HL-60/S4 treated with phorbol 12-myristate 13-acetate at 8.2 ng/mL for 4 days and 3 days (cell line): ENCODE results near the gene XRN1.
"Not testable (repeated sequence)": the region's sequence is repeated elsewhere in the genome, so short reads cannot be mapped to it uniquely, and the experiment has no call there.

Source experiments
- in situ Hi-C: fragments of 300-500 bp; cut with MboI; formaldehyde crosslinking; loops from 2 replicates; pipeline ENCODE4 v1.15.0; 2022; ENCODE audit warnings: low sequenced_read_pairs

Gene XRN1

DNA sequence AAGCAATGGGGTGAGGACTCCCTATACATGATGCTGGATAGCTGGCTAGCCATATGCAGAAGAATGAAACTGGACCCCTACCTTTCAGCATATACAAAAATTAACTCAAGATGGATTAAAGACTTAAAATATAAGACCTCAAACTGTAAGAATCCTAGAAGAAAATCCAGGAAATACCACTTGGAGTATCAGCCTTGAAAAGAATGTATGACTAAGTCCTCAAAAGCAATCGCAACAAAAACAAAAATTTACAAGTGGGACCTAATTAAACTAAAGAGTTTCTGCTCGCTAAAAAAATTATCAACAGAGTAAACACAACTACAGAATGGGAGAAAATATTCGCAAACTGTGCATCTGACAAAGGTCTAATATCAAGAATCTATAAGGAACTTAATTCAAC lies 94.3 kb downstream of the XRN1 start:
- in situ Hi-C loops, result no loop called here

GRCh38 chr3:142352698-142353097 lies 95.1 kb downstream of the XRN1 start:
- in situ Hi-C loops, result not testable (repeated sequence)

DNA sequence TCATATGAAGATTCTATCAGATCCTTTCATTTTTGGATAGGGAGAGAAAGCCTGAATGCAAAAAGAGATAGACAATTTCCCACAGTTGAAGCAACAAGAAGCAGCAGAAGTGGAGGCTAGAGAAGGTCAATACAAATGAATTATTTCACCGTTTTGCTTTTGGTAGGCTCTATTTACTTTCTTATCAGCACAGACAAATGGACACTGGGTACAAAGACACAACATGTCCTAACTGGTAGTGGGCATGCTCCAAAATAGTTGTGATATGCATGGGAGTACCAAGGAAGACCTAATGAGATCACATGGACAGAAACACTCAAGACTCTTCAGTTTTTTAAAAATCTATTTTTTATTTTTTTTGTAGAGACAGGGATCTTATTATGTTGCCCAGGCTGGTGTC lies 99.4 kb downstream of the XRN1 start:
- in situ Hi-C loops, result no loop called here

DNA sequence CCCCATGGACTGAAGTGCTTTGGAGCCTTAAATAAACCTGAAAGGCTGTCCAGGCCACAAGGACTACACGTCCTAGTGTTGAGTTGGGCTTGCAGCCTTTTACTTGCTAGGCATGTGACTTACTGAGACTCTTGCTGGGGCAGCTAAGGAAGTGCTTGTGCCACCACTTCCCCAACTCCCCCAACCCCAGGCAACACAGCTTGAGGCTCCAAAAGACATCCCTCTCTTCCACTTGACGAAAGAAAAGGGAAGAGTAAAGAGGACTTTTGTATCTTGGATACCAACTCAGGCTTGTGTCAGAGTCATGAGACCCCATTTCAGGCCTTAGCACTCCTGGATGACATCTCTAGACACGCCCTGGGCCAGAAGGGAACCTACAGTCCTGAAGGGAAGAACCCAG lies 109.8 kb downstream of the XRN1 start:
- in situ Hi-C loops, result no loop called here

- in situ Hi-C loops, result no loop called here
Observed at GRCh38 chr3:142332390-142332789, 115.4 kb downstream of the XRN1 start.

DNA sequence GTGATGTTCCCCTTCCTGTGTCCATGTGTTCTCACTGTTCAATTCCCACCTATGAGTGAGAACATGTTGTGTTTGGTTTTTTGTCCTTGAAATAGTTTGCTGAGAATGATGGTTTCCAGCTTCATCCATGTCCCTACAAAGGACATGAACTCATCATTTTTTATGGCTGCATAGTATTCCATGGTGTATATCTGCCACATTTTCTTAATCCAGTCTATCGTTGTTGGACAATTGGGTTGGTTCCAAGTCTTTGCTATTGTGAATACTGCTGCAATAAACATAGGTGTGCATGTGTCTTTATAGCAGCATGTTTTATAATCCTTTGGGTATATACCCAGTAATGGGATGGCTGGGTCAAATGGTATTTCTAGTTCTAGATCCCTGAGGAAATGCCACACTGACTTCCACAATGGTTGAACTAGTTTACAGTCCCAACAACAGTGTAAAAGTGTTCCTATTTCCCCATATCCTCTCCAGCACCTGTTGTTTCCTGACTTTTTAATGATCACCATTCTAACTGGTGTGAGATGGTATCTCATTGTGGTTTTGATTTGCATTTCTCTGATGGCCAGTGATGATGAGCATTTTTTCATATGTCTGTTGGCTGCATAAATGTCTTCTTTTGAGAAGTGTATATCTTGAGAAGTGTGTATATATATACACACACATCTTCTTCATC lies 123.4 kb downstream of the XRN1 start:
- in situ Hi-C loops, result not testable (repeated sequence)

- in situ Hi-C loops, result no loop called here
Observed at GRCh38 chr3:142319912-142320311, 127.9 kb downstream of the XRN1 start.

- in situ Hi-C loops, result no loop called here
Observed at GRCh38 chr3:142319094-142319493, 128.7 kb downstream of the XRN1 start.

GRCh38 chr3:142318331-142318730 lies 129.5 kb downstream of the XRN1 start:
- in situ Hi-C loops, result no loop called here

- in situ Hi-C loops, result not testable (repeated sequence)
Observed at GRCh38 chr3:142315978-142316388, 131.9 kb downstream of the XRN1 start.

DNA sequence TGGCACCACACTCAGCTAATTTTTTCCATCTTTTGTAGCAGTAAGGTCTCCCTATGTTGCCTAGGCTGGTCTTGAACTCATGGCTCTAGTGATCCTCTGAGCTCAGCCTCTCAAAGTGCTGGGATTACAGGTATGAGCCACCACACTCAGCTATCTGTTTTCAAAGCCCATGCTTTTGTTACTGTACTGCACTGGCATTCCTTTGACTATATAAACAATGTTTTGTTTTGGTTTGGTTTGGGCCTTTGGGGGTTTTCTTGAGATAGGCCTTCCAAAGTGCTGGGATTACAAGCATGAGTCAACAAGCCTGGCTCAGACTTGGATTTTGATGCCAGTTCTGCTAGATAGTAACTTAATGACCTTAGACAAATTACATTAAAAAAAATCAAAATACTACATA lies 132.8 kb downstream of the XRN1 start:
- in situ Hi-C loops, result no loop called here

DNA sequence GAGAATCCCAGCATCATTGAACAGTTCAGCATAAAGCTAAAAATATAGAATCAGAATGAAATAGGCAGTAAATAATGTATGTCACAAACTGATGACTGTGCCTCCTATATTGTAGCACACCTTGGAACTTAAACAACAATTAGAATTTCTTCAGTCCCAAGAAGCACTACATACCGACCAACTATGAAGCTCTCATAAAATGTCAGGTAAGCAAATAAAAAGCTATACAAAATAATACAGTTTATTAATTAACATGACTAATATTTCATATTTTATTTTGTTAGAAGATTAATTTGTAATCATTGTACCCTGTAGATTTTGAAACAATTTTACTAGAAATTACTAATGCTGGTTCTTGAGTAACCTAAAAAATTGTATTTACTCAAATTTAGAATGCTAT lies 137.4 kb downstream of the XRN1 start:
- in situ Hi-C loops, result no loop called here

DNA sequence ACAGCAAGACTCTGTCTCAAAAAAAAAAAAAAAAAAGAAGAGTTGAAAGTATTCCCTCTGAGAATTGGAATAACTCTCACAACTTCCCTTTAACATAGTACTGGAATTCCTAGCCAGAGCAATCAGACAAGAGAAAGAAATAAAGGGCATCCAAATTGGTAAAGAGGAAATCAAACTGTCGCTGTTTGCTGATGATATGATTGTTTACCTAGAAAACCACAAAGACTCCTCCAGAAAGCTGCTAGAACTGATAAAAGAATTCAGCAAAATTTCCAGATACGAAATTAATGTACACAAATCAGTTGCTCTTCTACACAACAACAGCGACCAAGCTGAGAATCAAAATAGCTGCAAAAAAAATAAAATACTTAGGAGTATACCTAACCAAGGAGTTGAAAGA lies 145.0 kb downstream of the XRN1 start:
- in situ Hi-C loops, result not testable (repeated sequence)

DNA sequence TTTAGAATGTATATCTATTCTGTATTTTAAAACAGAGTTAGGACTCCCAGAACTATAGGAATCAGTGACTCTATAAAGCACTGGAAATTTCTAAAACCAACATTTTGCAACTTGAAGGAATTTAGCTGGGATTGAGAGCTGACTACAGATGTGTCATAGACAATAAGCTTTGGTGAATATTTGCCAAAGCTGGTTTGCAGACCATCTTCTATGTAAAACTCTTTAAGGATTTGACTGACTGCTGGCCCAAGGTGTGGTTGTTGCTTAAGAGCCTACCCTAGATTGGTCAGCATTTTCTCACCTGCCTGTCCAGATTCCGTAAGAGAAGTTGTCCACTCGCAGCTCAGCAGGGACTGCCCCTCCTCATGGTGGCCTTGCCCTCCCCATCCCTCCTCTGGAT lies 149.2 kb downstream of the XRN1 start:
- in situ Hi-C loops, result no loop called here

- in situ Hi-C loops, result no loop called here
Observed at GRCh38 chr3:142296507-142296906, 151.3 kb downstream of the XRN1 start.

DNA sequence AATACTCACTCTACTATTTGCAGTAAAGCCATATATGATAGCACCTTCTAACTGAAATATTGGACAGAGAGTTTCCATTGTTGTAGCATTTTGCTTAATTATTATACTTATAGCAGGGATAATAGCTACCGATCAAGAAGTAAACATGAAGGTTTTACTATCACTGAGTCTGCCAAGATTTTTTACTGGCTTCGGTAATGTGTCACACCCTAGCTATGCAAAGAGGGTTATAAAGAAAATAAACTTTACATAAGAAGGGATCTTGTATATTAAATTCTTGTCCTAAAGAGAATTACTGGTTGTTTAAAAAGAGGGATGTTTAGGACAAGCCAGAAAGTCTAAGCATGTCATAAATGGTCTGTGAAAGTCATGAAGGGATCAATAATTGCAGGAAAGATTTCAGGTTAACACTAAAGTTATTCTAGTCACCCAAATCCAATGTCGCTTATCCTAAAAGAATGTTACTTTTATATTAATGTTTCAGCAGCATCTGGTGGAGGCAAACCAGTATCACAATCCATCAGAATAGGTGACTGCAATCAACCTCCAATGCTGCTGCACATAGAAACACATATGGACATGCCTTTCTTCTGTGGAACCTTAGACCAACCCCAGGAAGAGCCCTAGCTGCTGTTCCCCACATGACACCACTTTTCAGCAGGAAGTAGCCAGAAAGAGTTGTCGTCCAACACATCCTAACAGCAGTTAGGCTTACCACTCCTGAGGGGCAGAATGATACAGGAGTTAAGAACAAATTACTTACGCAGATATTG lies 159.8 kb downstream of the XRN1 start:
- in situ Hi-C loops, result no loop called here

- in situ Hi-C loops, result no loop called here
Observed at GRCh38 chr3:142285083-142285517, 162.7 kb downstream of the XRN1 start.

- in situ Hi-C loops, result no loop called here
Observed at GRCh38 chr3:142282503-142282902, 165.3 kb downstream of the XRN1 start.

GRCh38 chr3:142281474-142281873 lies 166.4 kb downstream of the XRN1 start:
- in situ Hi-C loops, result no loop called here

- in situ Hi-C loops, result no loop called here
Observed at GRCh38 chr3:142279965-142280590, 167.8 kb downstream of the XRN1 start.

GRCh38 chr3:142278451-142278850 lies 169.4 kb downstream of the XRN1 start:
- in situ Hi-C loops, result no loop called here

DNA sequence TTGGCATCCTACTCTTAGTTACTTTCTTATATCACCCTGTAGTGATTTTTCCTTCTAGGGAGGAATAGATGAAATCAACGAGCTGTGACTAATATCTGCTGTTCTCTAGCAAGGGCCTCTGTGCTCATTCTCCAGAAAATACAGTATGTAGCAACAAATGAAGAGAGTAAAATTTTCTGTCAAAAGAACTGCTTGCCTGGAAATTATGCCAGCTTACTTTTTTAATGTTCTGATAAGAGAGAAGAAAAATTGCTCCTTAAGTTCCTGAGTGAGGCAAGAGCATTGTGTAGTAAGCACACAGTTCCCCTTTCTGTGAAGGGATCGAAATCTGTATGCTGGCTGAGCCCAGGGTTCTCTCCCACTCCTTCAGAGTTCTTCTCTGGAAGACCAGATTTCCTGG lies 171.1 kb downstream of the XRN1 start:
- in situ Hi-C loops, result no loop called here
